ENCODE measurements around the gene LOXL4. TPM values are rescaled to one million over a fixed set of nuclear protein-coding genes. Genes with fewer than 3 reads are reported as not detected.

LOXL4 gene
- total RNA-seq, 1 donor from 2014 or later: 2.9 TPM

DNA sequence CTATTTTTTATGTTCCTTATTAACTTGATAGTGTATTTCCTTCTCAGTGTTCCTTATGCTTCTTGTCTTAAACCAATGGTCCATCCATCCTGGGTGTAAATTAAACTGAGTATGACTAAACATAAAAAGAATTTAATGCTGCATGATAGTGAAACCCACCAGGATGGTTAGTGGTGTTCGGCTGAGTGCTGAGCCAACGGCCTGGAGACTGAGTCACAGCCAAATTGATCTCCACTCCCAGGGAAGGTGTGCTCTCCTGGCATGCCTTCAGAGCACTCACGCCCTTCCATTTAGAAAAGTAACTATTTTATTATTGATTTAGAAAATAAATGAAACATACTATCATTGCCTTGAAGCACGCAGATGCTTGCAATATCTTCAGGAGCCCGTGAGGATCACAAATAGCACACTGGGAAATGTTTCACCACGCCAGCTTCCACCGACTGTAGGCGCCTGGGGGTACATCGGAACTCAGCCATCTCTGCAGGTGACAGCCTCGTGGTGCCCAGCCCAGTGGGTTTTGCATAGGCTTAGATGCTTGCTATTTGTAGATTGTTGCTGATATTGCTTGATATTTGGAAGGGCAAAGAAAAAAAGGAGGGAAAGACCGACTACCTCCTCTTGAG is 40.0 kb upstream of the LOXL4 start:
- Mint-ChIP-seq H3K4me3 (ENCODE audit: unreplicated experiment) (no peak overlapping the region), H3K9me3 (ENCODE audit: unreplicated experiment) (no peaks in the 10 kb centered on the region), H3K27ac (ENCODE audit: unreplicated experiment) (no peak overlapping the region), H3K4me1 (ENCODE audit: unreplicated experiment) (peaks cover 15% of the 10 kb centered on the region), H3K36me3 (ENCODE audit: unreplicated experiment) (no peaks in the 10 kb centered on the region), H3K27me3 (ENCODE audit: unreplicated experiment) (peaks cover 16% of the 10 kb centered on the region)
- TF ChIP-seq, protein P1, sequence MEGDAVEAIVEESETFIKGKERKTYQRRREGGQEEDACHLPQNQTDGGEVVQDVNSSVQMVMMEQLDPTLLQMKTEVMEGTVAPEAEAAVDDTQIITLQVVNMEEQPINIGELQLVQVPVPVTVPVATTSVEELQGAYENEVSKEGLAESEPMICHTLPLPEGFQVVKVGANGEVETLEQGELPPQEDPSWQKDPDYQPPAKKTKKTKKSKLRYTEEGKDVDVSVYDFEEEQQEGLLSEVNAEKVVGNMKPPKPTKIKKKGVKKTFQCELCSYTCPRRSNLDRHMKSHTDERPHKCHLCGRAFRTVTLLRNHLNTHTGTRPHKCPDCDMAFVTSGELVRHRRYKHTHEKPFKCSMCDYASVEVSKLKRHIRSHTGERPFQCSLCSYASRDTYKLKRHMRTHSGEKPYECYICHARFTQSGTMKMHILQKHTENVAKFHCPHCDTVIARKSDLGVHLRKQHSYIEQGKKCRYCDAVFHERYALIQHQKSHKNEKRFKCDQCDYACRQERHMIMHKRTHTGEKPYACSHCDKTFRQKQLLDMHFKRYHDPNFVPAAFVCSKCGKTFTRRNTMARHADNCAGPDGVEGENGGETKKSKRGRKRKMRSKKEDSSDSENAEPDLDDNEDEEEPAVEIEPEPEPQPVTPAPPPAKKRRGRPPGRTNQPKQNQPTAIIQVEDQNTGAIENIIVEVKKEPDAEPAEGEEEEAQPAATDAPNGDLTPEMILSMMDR (IDR thresholded peaks at IDR 0.05): no peak
- no peak for DNase-seq (ENCODE audit: extremely low spot score, unreplicated experiment)

DNA sequence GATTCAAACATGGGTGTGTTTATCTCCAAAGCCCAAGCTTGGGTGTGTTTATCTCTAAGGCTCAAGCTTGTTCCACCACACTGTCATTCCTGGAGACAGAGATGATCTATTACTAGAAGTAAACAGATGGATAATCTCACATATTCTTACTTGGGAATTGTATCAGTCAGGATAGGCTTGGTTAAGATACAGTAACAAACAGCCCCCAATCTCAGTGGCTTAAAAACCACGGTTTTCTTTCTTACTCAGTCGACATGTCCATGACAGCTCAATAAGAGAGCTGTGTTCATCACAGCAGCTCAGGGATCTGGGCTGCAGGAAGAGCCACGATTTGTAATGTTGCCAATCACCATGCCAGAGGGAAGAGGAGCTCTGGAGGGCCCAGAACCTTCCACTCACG is 38.5 kb upstream of the LOXL4 start:
- Mint-ChIP-seq H3K4me3 (ENCODE audit: unreplicated experiment) (no peak overlapping the region), H3K27ac (ENCODE audit: unreplicated experiment) (no peak overlapping the region), H3K27me3 (ENCODE audit: unreplicated experiment) (peaks cover 21% of the 10 kb centered on the region), H3K4me1 (ENCODE audit: unreplicated experiment) (peaks cover 17% of the 10 kb centered on the region), H3K9me3 (ENCODE audit: unreplicated experiment) (no peaks in the 10 kb centered on the region), H3K36me3 (ENCODE audit: unreplicated experiment) (no peaks in the 10 kb centered on the region)
- TF ChIP-seq, protein P1 (IDR thresholded peaks at IDR 0.05): no peak
- no peak for DNase-seq (ENCODE audit: extremely low spot score, unreplicated experiment)

DNA sequence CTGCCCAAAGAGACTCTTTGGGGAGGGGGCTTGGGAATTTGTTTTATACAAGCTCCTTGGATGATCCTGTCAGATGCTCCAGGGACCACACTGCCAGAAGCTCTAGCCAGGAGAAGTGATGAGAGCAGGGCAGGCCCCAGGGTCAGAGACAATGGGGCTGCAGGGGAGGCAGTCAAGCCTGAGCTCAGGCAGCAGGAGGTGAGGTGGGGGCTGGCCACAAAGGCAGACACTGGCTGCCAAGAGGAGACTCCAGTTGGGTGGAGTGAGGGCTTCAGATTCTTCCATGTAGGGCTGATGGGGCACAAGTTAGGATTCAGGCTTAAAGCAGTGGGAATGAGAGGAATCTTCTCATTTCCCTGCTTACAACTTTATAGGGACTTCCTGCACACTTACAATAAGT is 35.6 kb upstream of the LOXL4 start:
- H3K4me1 Mint-ChIP-seq (ENCODE audit: unreplicated experiment): peaks cover 4% of the 10 kb centered on the region
- no peak for DNase-seq (ENCODE audit: extremely low spot score, unreplicated experiment)
- no peak overlapping the region for H3K4me3 Mint-ChIP-seq (ENCODE audit: unreplicated experiment)
- H3K9me3 Mint-ChIP-seq (ENCODE audit: unreplicated experiment): no peaks in the 10 kb centered on the region
- peaks cover 37% of the 10 kb centered on the region for H3K27me3 Mint-ChIP-seq (ENCODE audit: unreplicated experiment)
- TF ChIP-seq, protein P1 (IDR thresholded peaks at IDR 0.05): no peak
- no peaks in the 10 kb centered on the region for H3K36me3 Mint-ChIP-seq (ENCODE audit: unreplicated experiment)
- no peak overlapping the region for H3K27ac Mint-ChIP-seq (ENCODE audit: unreplicated experiment)

DNA sequence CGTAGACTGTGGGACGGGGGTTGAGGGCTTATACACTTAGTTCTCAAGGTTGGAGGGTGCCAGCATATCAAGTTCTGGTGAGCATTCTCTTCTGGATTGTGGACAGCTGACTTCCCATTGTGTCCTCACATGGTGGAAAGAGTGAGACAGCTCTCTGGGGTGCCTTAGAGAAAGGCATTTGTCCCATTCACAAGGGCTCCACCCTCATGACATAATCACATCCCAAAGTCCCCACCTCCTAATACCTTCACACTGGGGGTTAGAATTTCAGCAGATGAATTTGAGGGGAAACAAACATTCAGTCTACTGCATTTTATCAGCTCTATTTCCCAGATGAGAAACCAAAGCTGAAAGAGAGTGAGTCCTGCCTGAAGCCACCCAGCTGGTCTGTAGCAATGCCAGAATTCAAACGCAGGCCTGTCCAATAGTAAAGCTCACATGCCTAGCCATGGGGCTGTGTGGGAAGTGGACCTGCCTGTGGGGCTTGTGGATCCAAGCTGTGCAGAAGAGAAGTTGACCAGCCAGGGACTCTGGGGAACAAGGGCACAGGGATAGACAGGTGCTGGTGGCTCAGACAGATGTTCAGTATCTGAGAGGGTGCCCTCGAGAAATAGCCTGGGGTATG is 34.9 kb upstream of the LOXL4 start:
- Mint-ChIP-seq H3K4me3 (ENCODE audit: unreplicated experiment) (no peak overlapping the region), H3K4me1 (ENCODE audit: unreplicated experiment) (peaks cover 4% of the 10 kb centered on the region), H3K9me3 (ENCODE audit: unreplicated experiment) (no peaks in the 10 kb centered on the region), H3K27ac (ENCODE audit: unreplicated experiment) (no peak overlapping the region), H3K36me3 (ENCODE audit: unreplicated experiment) (no peaks in the 10 kb centered on the region), H3K27me3 (ENCODE audit: unreplicated experiment) (peaks cover 41% of the 10 kb centered on the region)
- TF ChIP-seq, protein P1 (IDR thresholded peaks at IDR 0.05): no peak
- no peak for DNase-seq (ENCODE audit: extremely low spot score, unreplicated experiment)

DNA sequence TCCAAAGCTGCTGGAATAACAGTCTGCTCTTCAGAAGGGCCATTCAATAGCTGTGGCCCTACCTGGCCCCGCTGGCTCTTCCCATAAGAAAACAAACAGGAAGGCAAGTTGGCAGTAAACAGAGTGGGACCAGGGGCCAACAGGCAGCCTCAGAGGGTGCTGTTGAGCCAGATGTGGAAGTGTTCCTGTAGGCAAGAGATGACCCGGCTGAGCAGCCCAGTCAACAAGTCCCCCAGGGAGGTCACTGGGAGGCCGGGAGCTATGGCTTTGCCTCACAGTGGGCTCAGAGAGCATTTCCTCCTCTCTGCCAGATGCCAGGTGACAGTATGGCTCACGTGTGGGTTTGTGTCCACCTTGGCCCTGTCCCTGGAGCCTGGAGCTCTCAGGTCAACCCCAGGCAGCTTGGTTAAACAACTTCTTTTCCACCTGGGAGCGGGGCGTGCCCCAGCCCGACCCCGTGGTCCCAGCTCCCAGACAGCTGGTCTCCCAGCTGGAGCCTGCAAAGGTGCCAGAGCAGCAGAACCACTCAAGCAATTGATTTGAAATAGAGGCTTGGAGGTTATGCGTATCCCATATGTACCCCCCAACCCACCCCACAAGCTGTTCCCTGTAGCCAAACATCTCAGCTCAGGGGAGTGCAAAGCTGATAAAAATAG is 33.8 kb upstream of the LOXL4 start:
- no peak for DNase-seq (ENCODE audit: extremely low spot score, unreplicated experiment)
- Mint-ChIP-seq H3K4me1 (ENCODE audit: unreplicated experiment) (peaks cover 6% of the 10 kb centered on the region), H3K36me3 (ENCODE audit: unreplicated experiment) (no peaks in the 10 kb centered on the region), H3K4me3 (ENCODE audit: unreplicated experiment) (no peak overlapping the region), H3K9me3 (ENCODE audit: unreplicated experiment) (no peaks in the 10 kb centered on the region), H3K27me3 (ENCODE audit: unreplicated experiment) (peaks cover 44% of the 10 kb centered on the region), H3K27ac (ENCODE audit: unreplicated experiment) (no peak overlapping the region)
- TF ChIP-seq, protein P1 (IDR thresholded peaks at IDR 0.05): no peak
